ENCODE data around the gene PTTG1IP. TPM values are rescaled to one million over a fixed set of nuclear protein-coding genes. Genes with fewer than 3 reads are reported as not detected.

Gene PTTG1IP
- total and polyA plus RNA-seq, 10 of the 15 experiments (the other 5 are each of a cell fraction or from before 2014, with no cell fraction given) = 2.4 to 56.4 (median 44.4) TPM

DNA sequence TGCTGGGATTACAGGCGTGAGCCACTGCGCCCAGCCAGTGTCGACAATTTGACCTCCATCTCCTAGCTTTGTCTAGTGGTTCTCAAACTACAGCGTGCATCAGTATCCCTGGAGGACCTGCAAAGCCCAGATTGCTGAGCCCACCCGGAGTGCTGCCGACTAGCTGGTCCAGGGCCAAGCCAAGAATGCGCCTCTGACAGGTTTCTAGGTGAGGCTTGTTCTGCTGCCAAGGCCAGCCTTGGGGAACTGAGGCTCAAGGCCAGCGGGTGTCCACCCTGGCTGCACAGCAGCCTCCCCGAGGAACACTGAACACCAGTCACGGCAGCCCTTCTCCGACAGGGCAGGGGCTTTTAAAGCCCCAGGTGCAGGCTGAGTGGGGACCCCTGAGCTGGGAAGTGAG, 9.8 kb upstream of the PTTG1IP start:
- intact Hi-C loops (cut with micrococcal nuclease; ENCODE audit: unreplicated experiment) = no loop called here
- TF ChIP-seq GATAD2B (conservative IDR thresholded peaks at IDR 0.05; ENCODE audit: low read depth) = no peak
- Histone ChIP-seq H3K27ac (ENCODE audit: control insufficient read depth, insufficient read depth) (no peak overlapping the region), H3K36me3 (ENCODE audit: control insufficient read depth in 2 of 2, insufficient read depth in 2 of 2, low read length in 1 of 2) (no peaks in the 10 kb centered on the region; a peak in 2 of 4 replicates), H3K9me3 (replicated peaks; ENCODE audit: control insufficient read depth, insufficient read depth, low read length) (no peaks in the 10 kb centered on the region), H3K9ac (ENCODE audit: control insufficient read depth, insufficient read depth, low read length) (no peak overlapping the region), H3K27me3 (replicated peaks in 1 of 2; ENCODE audit: control insufficient read depth in 2 of 2, insufficient read depth in 2 of 2, low read length in 1 of 2) (no peaks in the 10 kb centered on the region), H3K4me2 (ENCODE audit: control insufficient read depth, insufficient read depth) (no peak overlapping the region), H3K4me1 (ENCODE audit: control insufficient read depth, insufficient read depth, low read length) (peaks cover 36% of the 10 kb centered on the region), H3K79me2 (ENCODE audit: control insufficient read depth, insufficient read depth, low read length) (no peaks in the 10 kb centered on the region), H3K4me3 (no peak overlapping the region), H4K20me1 (ENCODE audit: control insufficient read depth, insufficient read depth) (no peaks in the 10 kb centered on the region), H2AFZ (ENCODE audit: control insufficient read depth, low read depth, low read length) (no peak overlapping the region)
- ATAC-seq (no peak), DNase-seq (ENCODE audit: low read depth, low spot score) (no peak), FAIRE-seq (no peak)
- 87% methylated on average over 11 of the region's 11 CpGs for WGBS (ENCODE audit: insufficient coverage, insufficient replicate concordance, low lambda C conversion rate, missing lambda C conversion rate)
- ChIA-PET RAD21 (ENCODE audit: unreplicated experiment) (interaction anchor here (0.7 to 1.5 kb wide), 3 partner anchors 9 to 83 kb away, joined by 3 to 4 read pairs (median 3); no protein-coding TSS in a partner anchor), SMC1A (ENCODE audit: uncharacterized antibody, unreplicated experiment) (no interaction called here), CTCF (interaction anchor here (1.1 to 5.2 kb wide), 6 partner anchors 8 to 83 kb away, joined by 3 to 32 read pairs (median 6); partner anchors contain the start of gene UBE2G2), POLR2A (interaction anchor here (0.6 to 1.9 kb wide), 6 partner anchors 9 to 95 kb away, joined by 3 to 6 read pairs (median 4); partner anchors contain the start of gene PTTG1IP)
- in situ Hi-C loops (cut with MboI) = loop anchor here (10.0 kb wide), 1 partner anchor 52 kb away; no protein-coding TSS in a partner anchor
- no TSS peak for BruUV-seq (replicated peaks)

DNA sequence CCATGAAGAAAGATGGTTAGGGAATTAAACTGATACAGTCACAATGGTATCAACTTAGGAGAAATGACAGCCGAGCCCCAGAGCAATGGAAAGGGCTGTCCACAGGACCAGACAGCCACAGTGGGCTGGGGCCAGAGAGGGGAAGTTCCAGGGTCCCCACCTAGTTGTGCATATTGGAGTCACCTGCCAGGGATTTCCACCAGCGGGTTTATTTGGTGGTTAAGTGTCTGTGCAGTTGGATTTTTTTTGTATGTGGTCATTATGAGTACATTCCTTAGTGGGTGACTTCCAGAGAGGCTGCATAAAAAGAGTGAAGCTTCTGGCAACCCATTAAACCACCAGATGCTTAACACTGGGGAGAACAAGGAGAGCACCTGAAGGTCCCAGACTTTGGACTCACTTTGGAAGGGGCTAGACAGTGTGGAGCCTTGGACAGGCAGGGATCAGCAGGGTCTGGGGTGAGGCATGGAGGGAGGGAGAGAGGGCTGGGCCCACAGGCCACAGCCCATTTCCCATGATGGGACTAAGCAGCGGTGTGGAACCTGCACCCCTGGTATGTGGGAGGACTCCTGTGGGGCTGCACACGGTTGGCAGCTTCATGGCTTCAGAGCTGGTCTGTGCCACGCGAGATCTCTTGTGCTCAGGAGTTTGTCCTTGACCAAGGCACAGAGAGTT, 7.8 kb upstream of the PTTG1IP start:
- ChIA-PET SMC1A (ENCODE audit: uncharacterized antibody, unreplicated experiment) (interaction anchor here (0.6 to 2.3 kb wide), 7 partner anchors 11 to 1064 kb away, joined by 3 to 6 read pairs (median 3); partner anchors contain the start of gene UBE2G2), POLR2A (interaction anchor here (1.3 to 1.5 kb wide), 2 partner anchors 36 to 45 kb away, joined by 5 to 8 read pairs; no protein-coding TSS in a partner anchor), CTCF (interaction anchor here (0.6 to 5.2 kb wide), 12 partner anchors 11 to 258 kb away, joined by 3 to 32 read pairs (median 7); partner anchors contain the start of gene UBE2G2), RAD21 (ENCODE audit: unreplicated experiment) (interaction anchor here (0.8 to 2.9 kb wide), 5 partner anchors 26 to 64 kb away, joined by 3 to 14 read pairs (median 3); no protein-coding TSS in a partner anchor)
- H4K20me1 ChIP-seq (ENCODE audit: control insufficient read depth, insufficient read depth) = no peaks in the 10 kb centered on the region
- FAIRE-seq = no peak
- no peak for DNase-seq (ENCODE audit: low read depth, low spot score)
- H3K36me3 ChIP-seq (ENCODE audit: control insufficient read depth in 2 of 2, insufficient read depth in 2 of 2, low read length in 1 of 2) = no peaks in the 10 kb centered on the region; a peak in 2 of 4 replicates
- peak overlapping the region; percentile 41 for H2AFZ ChIP-seq (ENCODE audit: control insufficient read depth, low read depth, low read length)
- intact Hi-C loops (cut with micrococcal nuclease; ENCODE audit: unreplicated experiment) (no loop called here), in situ Hi-C loops (cut with MboI) (loop anchor here (10.0 kb wide), 1 partner anchor 53 kb away; no protein-coding TSS in a partner anchor)
- H3K9ac ChIP-seq (ENCODE audit: control insufficient read depth, insufficient read depth, low read length) = no peak overlapping the region
- no peak overlapping the region for H3K4me2 ChIP-seq (ENCODE audit: control insufficient read depth, insufficient read depth)
- ATAC-seq = peak; percentile 73
- no peaks in the 10 kb centered on the region for H3K9me3 ChIP-seq (replicated peaks; ENCODE audit: control insufficient read depth, insufficient read depth, low read length)
- no TSS peak for BruUV-seq (replicated peaks)
- no peaks in the 10 kb centered on the region for H3K27me3 ChIP-seq (replicated peaks in 1 of 2; ENCODE audit: control insufficient read depth in 2 of 2, insufficient read depth in 2 of 2, low read length in 1 of 2)
- no peaks in the 10 kb centered on the region for H3K79me2 ChIP-seq (ENCODE audit: control insufficient read depth, insufficient read depth, low read length)
- peaks cover 36% of the 10 kb centered on the region for H3K4me1 ChIP-seq (ENCODE audit: control insufficient read depth, insufficient read depth, low read length)
- no peak overlapping the region for H3K4me3 ChIP-seq
- 24% methylated on average over 6 of the region's 6 CpGs for WGBS (ENCODE audit: insufficient coverage, insufficient replicate concordance, low lambda C conversion rate, missing lambda C conversion rate)
- peak overlapping the region; percentile 25 for H3K27ac ChIP-seq (ENCODE audit: control insufficient read depth, insufficient read depth)
- TF ChIP-seq KAT2A (conservative IDR thresholded peaks at IDR 0.05; ENCODE audit: control insufficient read depth, low read depth, low read length) (no peak), EP300 (IDR thresholded peaks at IDR 0.05; ENCODE audit: borderline replicate concordance in 1 of 2, control insufficient read depth in 1 of 2, low read depth in 2 of 2, low read length in 2 of 2) (no peak), POLR2AphosphoS5 (IDR thresholded peaks at IDR 0.05; ENCODE audit: low read length) (no peak), MYC (IDR thresholded peaks at IDR 0.05; ENCODE audit: insufficient read depth, insufficient read length, insufficient replicate concordance, low read length, severe bottlenecking) (no peak), SUPT20H (IDR thresholded peaks at IDR 0.05; ENCODE audit: borderline replicate concordance, control insufficient read depth, low read depth, low read length) (no peak), SMARCA5 (IDR thresholded peaks at IDR 0.05) (no peak; the same call in 1 of the 2 replicates), YBX1 (IDR thresholded peaks at IDR 0.05) (no peak), SPI1 (IDR thresholded peaks at IDR 0.05; ENCODE audit: borderline replicate concordance, insufficient read depth, low read depth, low read length) (no peak)
- TF ChIP-seq, protein P1, sequence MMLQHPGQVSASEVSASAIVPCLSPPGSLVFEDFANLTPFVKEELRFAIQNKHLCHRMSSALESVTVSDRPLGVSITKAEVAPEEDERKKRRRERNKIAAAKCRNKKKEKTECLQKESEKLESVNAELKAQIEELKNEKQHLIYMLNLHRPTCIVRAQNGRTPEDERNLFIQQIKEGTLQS (IDR thresholded peaks at IDR 0.05; ENCODE audit: borderline replicate concordance, extremely low read depth, low read depth, low read length) = no peak
- TF ChIP-seq, protein P2, sequence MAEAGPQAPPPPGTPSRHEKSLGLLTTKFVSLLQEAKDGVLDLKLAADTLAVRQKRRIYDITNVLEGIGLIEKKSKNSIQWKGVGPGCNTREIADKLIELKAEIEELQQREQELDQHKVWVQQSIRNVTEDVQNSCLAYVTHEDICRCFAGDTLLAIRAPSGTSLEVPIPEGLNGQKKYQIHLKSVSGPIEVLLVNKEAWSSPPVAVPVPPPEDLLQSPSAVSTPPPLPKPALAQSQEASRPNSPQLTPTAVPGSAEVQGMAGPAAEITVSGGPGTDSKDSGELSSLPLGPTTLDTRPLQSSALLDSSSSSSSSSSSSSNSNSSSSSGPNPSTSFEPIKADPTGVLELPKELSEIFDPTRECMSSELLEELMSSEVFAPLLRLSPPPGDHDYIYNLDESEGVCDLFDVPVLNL (IDR thresholded peaks at IDR 0.05; ENCODE audit: low read depth, low read length) = no peak
